Fibroblast of upper back skin (primary cell): Measurements from ENCODE around the gene WDPCP.
A peak's percentile ranks its signal among the peaks of the same experiment; 100 is the strongest.
"Not testable (repeated sequence)": the region's sequence is repeated elsewhere in the genome, so short reads cannot be mapped to it uniquely, and the experiment has no call there.

Source experiments
- DNase-seq: peaks from one replicate; pipeline ENCODE4 v3.0.0-alpha.2; 2013

The WDPCP gene

GRCh38 chr2:63588385-63589147 is at the start of gene WDPCP, which contains the start of gene MDH1:
WDPCP (minus strand) TSS chr2:63588477; CDS start chr2:63588271, 206 bp downstream.
MDH1 (plus strand) TSS chr2:63588963; CDS start chr2:63589044, 81 bp downstream.
- peak; percentile 99 for DNase-seq

- no peak for DNase-seq
These were observed 44.1 kb upstream of the WDPCP start for GRCh38 chr2:63632382-63632781.

- DNase-seq, result no peak
These were observed 43.2 kb upstream of the WDPCP start for GRCh38 chr2:63631501-63631900.

GRCh38 chr2:63628403-63628942 is 40.2 kb upstream of the WDPCP start:
- no peak for DNase-seq

GRCh38 chr2:63627866-63628265 is 39.6 kb upstream of the WDPCP start:
- DNase-seq, result no peak

GRCh38 chr2:63623763-63624162 is 35.5 kb upstream of the WDPCP start:
- DNase-seq, result not testable (repeated sequence)

GRCh38 chr2:63622751-63623150 is 34.5 kb upstream of the WDPCP start:
- DNase-seq, result no peak

- no peak for DNase-seq
These were observed 31.1 kb upstream of the WDPCP start for GRCh38 chr2:63619328-63619727.

GRCh38 chr2:63617366-63617765 is 29.1 kb upstream of the WDPCP start:
- no peak for DNase-seq

GRCh38 chr2:63614983-63615945 is 27.0 kb upstream of the WDPCP start:
- DNase-seq, result peak; percentile 59

- DNase-seq, result peak; percentile 93
These were observed 26.2 kb upstream of the WDPCP start for GRCh38 chr2:63614448-63614968.

- peak; percentile 38 for DNase-seq
These were observed 25.2 kb upstream of the WDPCP start for GRCh38 chr2:63613391-63613901.

GRCh38 chr2:63610525-63610924 is 22.2 kb upstream of the WDPCP start:
- no peak for DNase-seq

- peak; percentile 20 for DNase-seq
These were observed 20.6 kb upstream of the WDPCP start for GRCh38 chr2:63608865-63609264.

- no peak for DNase-seq
These were observed 16.4 kb upstream of the WDPCP start for GRCh38 chr2:63604666-63605065.

- no peak for DNase-seq
These were observed 12.7 kb upstream of the WDPCP start for GRCh38 chr2:63600881-63601460.

GRCh38 chr2:63598981-63599380 is 10.7 kb upstream of the WDPCP start:
- DNase-seq, result no peak

- DNase-seq, result no peak
These were observed 8.2 kb upstream of the WDPCP start for GRCh38 chr2:63596401-63596883.

- no peak for DNase-seq
These were observed 6.4 kb upstream of the WDPCP start for GRCh38 chr2:63594660-63595059.

GRCh38 chr2:63591566-63592175 is 3.4 kb upstream of the WDPCP start:
- DNase-seq, result no peak

- peak; percentile 25 for DNase-seq
These were observed 2.5 kb upstream of the WDPCP start for GRCh38 chr2:63590626-63591408.
